B cell (primary cell): ENCODE data around the gene PTPRG.

Experiments
- CTCF ChIP-seq: fragments of 200-600 bp; IDR thresholded peaks from one replicate; pipeline ENCODE4 v1.8.0; 2022; ENCODE audit warnings: antibody characterized with exemption, mild to moderate bottlenecking
- EZH2 ChIP-seq: IDR thresholded peaks from 2 replicates; pipeline ENCODE4 v1.6.1; 2012; ENCODE audit warnings: borderline replicate concordance, low read depth, mild to moderate bottlenecking, moderate library complexity, low read length; ENCODE audit not compliant: insufficient read depth, poor library complexity, severe bottlenecking

GRCh38 chr3:62090066-62090465, 528.7 kb downstream of the PTPRG start:
- TF ChIP-seq CTCF (no peak), EZH2 (no peak)
